Upper lobe of left lung (tissue), 4 donors: ENCODE data around the gene MYO1G.

Experiments
- CTCF ChIP-seq, 6 experiments: fragments of 450-650 bp in 4 of 6; fragments of 200-600 bp in 2 of 6; sonication (generic) in 2 of 6; IDR thresholded peaks; one replicate each; pipeline ENCODE4 v1.5.1; 2016 to 2019; ENCODE audit warnings: antibody characterized with exemption in 6 of 6
- EP300 ChIP-seq, 4 donors: sonication (generic); formaldehyde crosslinking; IDR thresholded peaks; one replicate each; pipeline ENCODE4 v1.5.1; 2017; ENCODE audit warnings: antibody characterized with exemption in 4 of 4, control low read depth in 2 of 4
- POLR2A ChIP-seq, 4 donors: fragments of 450-650 bp; IDR thresholded peaks; one replicate each; pipeline ENCODE4 v1.5.1; 2016 to 2017; ENCODE audit warnings: antibody characterized with exemption in 4 of 4, mild to moderate bottlenecking in 2 of 4
- POLR2AphosphoS5 ChIP-seq, 2 donors: sonication (generic); formaldehyde crosslinking; IDR thresholded peaks; one replicate each; pipeline ENCODE4 v1.5.1; 2017; ENCODE audit warnings: antibody characterized with exemption in 2 of 2

DNA sequence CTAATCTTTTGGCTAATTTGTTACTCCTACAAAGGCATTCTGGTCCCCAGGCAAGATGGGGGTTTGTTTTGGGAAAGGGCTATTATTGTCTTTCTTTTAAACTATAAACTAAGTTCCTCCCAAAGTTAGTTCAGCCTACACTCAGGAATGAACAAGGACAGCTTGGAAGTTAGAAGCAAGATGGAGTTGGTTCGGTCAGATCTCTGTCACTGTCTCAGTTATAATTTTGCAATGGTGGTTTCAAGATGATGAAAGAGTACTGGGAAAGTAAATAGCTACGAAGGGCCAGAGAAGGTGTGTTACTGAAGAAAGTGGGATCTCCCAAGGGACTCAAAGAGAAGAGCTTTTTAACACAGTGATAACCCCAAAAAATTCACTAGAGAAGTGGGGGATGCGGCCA is 10.3 kb upstream of the MYO1G start:
- no peak for TF ChIP-seq CTCF (IDR thresholded peaks at IDR 0.05)
- no peak for TF ChIP-seq POLR2A (IDR thresholded peaks at IDR 0.05)
- TF ChIP-seq EP300 (IDR thresholded peaks at IDR 0.05): no peak
- TF ChIP-seq POLR2AphosphoS5 (IDR thresholded peaks at IDR 0.05): no peak
